OCI-LY3 (cell line): ENCODE data around the gene PFKL.

Experiments used
- CTCF ChIP-seq: fragments of 200-600, 300-600 bp; sonication (generic); IDR thresholded peaks from 2 replicates; pipeline ENCODE4 v1.5.1; 2014; ENCODE audit warnings: antibody characterized with exemption, low read length, low read depth
- EZH2phosphoT487 ChIP-seq: fragments of 200-600 bp; shearing (Covaris generic); IDR thresholded peaks from 2 replicates; pipeline ENCODE4 v1.6.1; 2018; ENCODE audit warnings: antibody characterized with exemption, mixed run types, low read depth

- TF ChIP-seq CTCF (no peak), EZH2phosphoT487 (no peak)
Observed at GRCh38 chr21:44356636-44357035, 56.8 kb downstream of the PFKL start.
